Neural cell (in vitro differentiated cells): ENCODE measurements around the gene C16orf74. TPM values are rescaled to one million over a fixed set of nuclear protein-coding genes. Genes with fewer than 3 reads are reported as not detected.

ENCODE experiments used
- H2AFZ ChIP-seq: fragments of 200-600, 300-800 bp; sonication (generic), shearing (Covaris generic); 2 replicates; pipeline ENCODE4 v1.6.0; 2014; ENCODE audit warnings: low read depth, mild to moderate bottlenecking, antibody characterized with exemption, low read length, moderate library complexity
- H3F3A ChIP-seq: fragments of 200-600 bp; shearing (Covaris generic); 2 replicates; pipeline ENCODE4 v1.6.1; 2016; ENCODE audit warnings: mild to moderate bottlenecking, moderate library complexity, mixed read lengths, antibody characterized with exemption, low read length; ENCODE audit not compliant: insufficient read depth, poor library complexity, severe bottlenecking
- H3K27ac ChIP-seq: fragments of 200-600, 300-800 bp; sonication (generic), shearing (Covaris generic); 2 replicates; pipeline ENCODE4 v1.5.1; 2014; ENCODE audit warnings: mild to moderate bottlenecking, low read length, moderate library complexity
- H3K27me3 ChIP-seq: fragments of 300-800, 200-600 bp; sonication (generic), shearing (Covaris generic); 2 replicates; pipeline ENCODE4 v1.6.0; 2014; ENCODE audit warnings: mild to moderate bottlenecking, low read depth, low read length, moderate library complexity; ENCODE audit not compliant: insufficient read depth
- H3K36me3 ChIP-seq: fragments of 300-800, 200-600 bp; sonication (generic), shearing (Covaris generic); 2 replicates; pipeline ENCODE4 v1.5.1; 2014; ENCODE audit warnings: mild to moderate bottlenecking, antibody characterized with exemption, low read length, moderate library complexity; ENCODE audit not compliant: insufficient read depth
- H3K4me2 ChIP-seq: fragments of 300-800, 200-600 bp; sonication (generic), shearing (Covaris generic); 2 replicates; pipeline ENCODE4 v1.6.0; 2014; ENCODE audit warnings: mild to moderate bottlenecking, low read length
- H3K4me3 ChIP-seq: fragments of 300-800, 200-600 bp; sonication (generic), shearing (Covaris generic); 2 replicates; pipeline ENCODE4 v1.5.1; 2014; ENCODE audit warnings: mild to moderate bottlenecking, low read length, moderate library complexity
- H3K79me2 ChIP-seq: fragments of 200-600 bp; shearing (Covaris generic); replicated peaks from 2 replicates; pipeline ENCODE4 v1.6.0; 2014; ENCODE audit warnings: mild to moderate bottlenecking, low read length, moderate library complexity; ENCODE audit not compliant: insufficient read depth
- H3K9ac ChIP-seq: fragments of 300-800, 200-600 bp; sonication (generic), shearing (Covaris generic); 2 replicates; pipeline ENCODE4 v1.6.1; 2016; ENCODE audit warnings: mild to moderate bottlenecking, low read length, mixed read lengths
- H3K9me2 ChIP-seq: fragments of 200-600 bp; shearing (Covaris generic); 2 replicates; pipeline ENCODE4 v1.6.1; 2016; ENCODE audit warnings: mild to moderate bottlenecking, low read length, mixed read lengths; ENCODE audit not compliant: insufficient read depth
- H3K9me3 ChIP-seq: fragments of 200-600, 300-800 bp; sonication (generic), shearing (Covaris generic); 2 replicates; pipeline ENCODE4 v1.6.1; 2016; ENCODE audit warnings: mild to moderate bottlenecking, mixed run types, low read length, moderate library complexity, mixed read lengths
- H4K20me1 ChIP-seq: fragments of 200-600 bp; shearing (Covaris generic); 2 replicates; pipeline ENCODE4 v1.6.1; 2016; ENCODE audit warnings: mild to moderate bottlenecking, mixed run types; ENCODE audit not compliant: insufficient read depth
- EP300 ChIP-seq: fragments of 450-650 bp; conservative IDR thresholded peaks from 2 replicates; pipeline ENCODE4 v1.6.1; 2014; ENCODE audit warnings: antibody characterized with exemption, mild to moderate bottlenecking, moderate library complexity; ENCODE audit not compliant: poor library complexity, severe bottlenecking
- EZH2 ChIP-seq: fragments of 200-600, 300-800 bp; shearing (Covaris generic), sonication (generic); IDR thresholded peaks from 2 replicates; pipeline ENCODE4 v1.6.1; 2014; ENCODE audit warnings: antibody characterized with exemption, low read length, borderline replicate concordance, mild to moderate bottlenecking; ENCODE audit not compliant: insufficient read depth, poor library complexity, severe bottlenecking
- MXI1 ChIP-seq: fragments of 450-650 bp; conservative IDR thresholded peaks from 2 replicates; pipeline ENCODE4 v1.6.1; 2014; ENCODE audit warnings: antibody characterized with exemption, mild to moderate bottlenecking; ENCODE audit not compliant: poor library complexity, severe bottlenecking
- POLR2AphosphoS5 ChIP-seq: IDR thresholded peaks from 2 replicates; pipeline ENCODE4 v1.6.1; 2012
- RAD21 ChIP-seq: fragments of 450-650 bp; conservative IDR thresholded peaks from 2 replicates; pipeline ENCODE4 v1.6.1; 2014; ENCODE audit warnings: antibody characterized with exemption, mild to moderate bottlenecking, moderate library complexity
- REST ChIP-seq: IDR thresholded peaks from 2 replicates; pipeline ENCODE4 v1.6.1; 2012; ENCODE audit warnings: borderline replicate concordance
- SMC3 ChIP-seq: fragments of 450-650 bp; conservative IDR thresholded peaks from 2 replicates; pipeline ENCODE4 v1.6.1; 2014; ENCODE audit warnings: antibody characterized with exemption, mild to moderate bottlenecking, moderate library complexity; ENCODE audit not compliant: poor library complexity
- TAF1 ChIP-seq: IDR thresholded peaks from 2 replicates; pipeline ENCODE4 v1.6.1; 2012; ENCODE audit warnings: low read depth
- polyA plus RNA-seq: library from polyadenylated mRNA; depleted of rRNA; stranded (reverse); fragments of >200 nt; gene quantifications from 2 replicates; pipeline ENCODE4 v1.2.3, GENCODE V29; 2014
- TF ChIP-seq, protein P1 (sequence below): fragments of 450-650 bp; IDR thresholded peaks from 2 replicates; pipeline ENCODE4 v1.5.1; 2014; ENCODE audit warnings: antibody characterized with exemption, mild to moderate bottlenecking, moderate library complexity; ENCODE audit not compliant: poor library complexity, severe bottlenecking

C16orf74 gene
- polyA plus RNA-seq, 1 donor from 2014 or later = not detected

DNA sequence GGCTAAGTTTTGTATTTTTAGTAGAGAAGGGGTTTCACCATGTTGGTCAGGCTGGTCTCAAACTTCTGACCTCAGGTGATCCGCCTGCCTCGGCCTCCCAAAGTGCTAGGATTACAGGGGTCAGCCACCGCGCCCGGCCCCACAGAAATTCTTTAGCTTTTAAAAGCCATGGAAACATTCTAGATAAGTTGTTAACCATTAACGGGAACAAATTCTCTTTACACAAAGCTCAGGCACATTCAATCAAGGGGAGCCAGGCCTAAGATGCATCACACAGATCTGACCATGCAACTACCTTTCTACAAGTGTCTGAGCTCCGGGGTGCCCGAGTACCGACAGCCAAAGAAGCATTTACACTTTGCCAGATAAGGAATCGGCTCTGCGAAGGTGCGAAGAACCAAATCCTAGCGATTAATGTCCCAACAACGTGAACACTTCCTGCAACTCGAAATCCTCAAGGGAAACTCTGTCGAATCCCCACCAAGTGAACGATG is 47.4 kb upstream of the C16orf74 start:
- Histone ChIP-seq H3K36me3 (peaks cover 3% of the 10 kb centered on the region), H3K27me3 (no peaks in the 10 kb centered on the region), H3K27ac (no peak overlapping the region), H2AFZ (no peak overlapping the region), H3K4me2 (peak overlapping the region; percentile 76), H3K79me2 (peaks cover 41% of the 10 kb centered on the region), H3K9me3 (no peaks in the 10 kb centered on the region), H3K9ac (peak overlapping the region; percentile 97), H4K20me1 (no peaks in the 10 kb centered on the region), H3K4me3 (peak overlapping the region; percentile 99), H3K9me2 (no peaks in the 10 kb centered on the region), H3F3A (no peaks in the 10 kb centered on the region)
- TF ChIP-seq RAD21 = no peak
- TF ChIP-seq EP300 = no peak
- TF ChIP-seq POLR2AphosphoS5 = no peak
- TF ChIP-seq, protein P1, sequence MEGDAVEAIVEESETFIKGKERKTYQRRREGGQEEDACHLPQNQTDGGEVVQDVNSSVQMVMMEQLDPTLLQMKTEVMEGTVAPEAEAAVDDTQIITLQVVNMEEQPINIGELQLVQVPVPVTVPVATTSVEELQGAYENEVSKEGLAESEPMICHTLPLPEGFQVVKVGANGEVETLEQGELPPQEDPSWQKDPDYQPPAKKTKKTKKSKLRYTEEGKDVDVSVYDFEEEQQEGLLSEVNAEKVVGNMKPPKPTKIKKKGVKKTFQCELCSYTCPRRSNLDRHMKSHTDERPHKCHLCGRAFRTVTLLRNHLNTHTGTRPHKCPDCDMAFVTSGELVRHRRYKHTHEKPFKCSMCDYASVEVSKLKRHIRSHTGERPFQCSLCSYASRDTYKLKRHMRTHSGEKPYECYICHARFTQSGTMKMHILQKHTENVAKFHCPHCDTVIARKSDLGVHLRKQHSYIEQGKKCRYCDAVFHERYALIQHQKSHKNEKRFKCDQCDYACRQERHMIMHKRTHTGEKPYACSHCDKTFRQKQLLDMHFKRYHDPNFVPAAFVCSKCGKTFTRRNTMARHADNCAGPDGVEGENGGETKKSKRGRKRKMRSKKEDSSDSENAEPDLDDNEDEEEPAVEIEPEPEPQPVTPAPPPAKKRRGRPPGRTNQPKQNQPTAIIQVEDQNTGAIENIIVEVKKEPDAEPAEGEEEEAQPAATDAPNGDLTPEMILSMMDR = no peak
- TF ChIP-seq SMC3 = no peak
- TF ChIP-seq TAF1 = no peak
- no peak for TF ChIP-seq MXI1
- TF ChIP-seq REST = no peak
- TF ChIP-seq EZH2 = no peak

DNA sequence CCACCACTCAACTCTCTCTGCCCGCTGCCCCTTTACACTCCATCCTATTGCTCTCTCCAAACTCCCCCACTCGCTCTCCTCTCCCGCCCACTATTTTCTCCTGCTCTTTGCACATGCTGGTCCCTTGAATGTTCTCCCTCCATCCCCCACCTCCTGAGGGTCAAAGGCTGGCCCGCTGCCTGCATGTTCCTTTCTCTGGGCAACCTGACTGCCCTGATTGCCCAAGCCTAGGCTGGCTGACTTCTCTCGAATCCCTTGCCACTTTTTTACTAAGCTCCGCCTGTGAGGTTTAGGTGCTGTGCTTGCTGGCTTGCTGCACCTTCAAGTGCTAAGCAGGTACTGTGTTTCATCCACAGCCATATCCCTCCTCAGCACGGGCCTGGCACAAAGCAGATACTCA is 45.7 kb upstream of the C16orf74 start:
- Histone ChIP-seq H3K4me2 (no peak overlapping the region), H3K9me3 (no peaks in the 10 kb centered on the region), H3K9ac (no peak overlapping the region), H3K27me3 (no peaks in the 10 kb centered on the region), H3F3A (no peaks in the 10 kb centered on the region), H2AFZ (no peak overlapping the region), H3K9me2 (no peaks in the 10 kb centered on the region), H3K36me3 (no peaks in the 10 kb centered on the region), H3K4me3 (no peak overlapping the region), H4K20me1 (no peaks in the 10 kb centered on the region), H3K27ac (no peak overlapping the region), H3K79me2 (peaks cover 46% of the 10 kb centered on the region)
- no peak for TF ChIP-seq REST
- TF ChIP-seq EP300 = no peak
- no peak for TF ChIP-seq MXI1
- no peak for TF ChIP-seq TAF1
- TF ChIP-seq SMC3 = no peak
- no peak for TF ChIP-seq RAD21
- TF ChIP-seq EZH2 = no peak
- TF ChIP-seq, protein P1 = no peak
- no peak for TF ChIP-seq POLR2AphosphoS5
